ENCODE data around the gene KIF16B.

DNA sequence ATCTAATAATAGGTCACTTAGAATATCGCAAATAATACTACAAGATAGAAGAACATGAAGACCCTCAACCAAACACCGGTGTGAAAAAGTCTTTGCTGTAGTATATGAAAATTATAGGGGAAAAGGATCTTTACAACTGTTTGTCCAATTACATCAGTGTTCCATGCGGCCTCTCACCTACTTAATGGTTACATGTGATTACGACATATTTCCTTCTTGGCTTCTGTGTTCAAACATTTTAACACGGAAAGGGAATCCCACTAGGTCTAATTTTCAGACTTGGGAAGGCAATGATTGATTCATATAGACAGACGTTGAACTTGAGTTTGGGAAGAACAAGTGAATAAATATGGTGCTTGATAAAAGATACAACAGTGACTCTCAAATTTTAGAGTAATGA is 273.4 kb downstream of the KIF16B start:
- TF ChIP-seq, protein P1, sequence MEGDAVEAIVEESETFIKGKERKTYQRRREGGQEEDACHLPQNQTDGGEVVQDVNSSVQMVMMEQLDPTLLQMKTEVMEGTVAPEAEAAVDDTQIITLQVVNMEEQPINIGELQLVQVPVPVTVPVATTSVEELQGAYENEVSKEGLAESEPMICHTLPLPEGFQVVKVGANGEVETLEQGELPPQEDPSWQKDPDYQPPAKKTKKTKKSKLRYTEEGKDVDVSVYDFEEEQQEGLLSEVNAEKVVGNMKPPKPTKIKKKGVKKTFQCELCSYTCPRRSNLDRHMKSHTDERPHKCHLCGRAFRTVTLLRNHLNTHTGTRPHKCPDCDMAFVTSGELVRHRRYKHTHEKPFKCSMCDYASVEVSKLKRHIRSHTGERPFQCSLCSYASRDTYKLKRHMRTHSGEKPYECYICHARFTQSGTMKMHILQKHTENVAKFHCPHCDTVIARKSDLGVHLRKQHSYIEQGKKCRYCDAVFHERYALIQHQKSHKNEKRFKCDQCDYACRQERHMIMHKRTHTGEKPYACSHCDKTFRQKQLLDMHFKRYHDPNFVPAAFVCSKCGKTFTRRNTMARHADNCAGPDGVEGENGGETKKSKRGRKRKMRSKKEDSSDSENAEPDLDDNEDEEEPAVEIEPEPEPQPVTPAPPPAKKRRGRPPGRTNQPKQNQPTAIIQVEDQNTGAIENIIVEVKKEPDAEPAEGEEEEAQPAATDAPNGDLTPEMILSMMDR (IDR thresholded peaks at IDR 0.05; ENCODE audit: insufficient read depth, low read length): no peak
- TF ChIP-seq, protein P2, sequence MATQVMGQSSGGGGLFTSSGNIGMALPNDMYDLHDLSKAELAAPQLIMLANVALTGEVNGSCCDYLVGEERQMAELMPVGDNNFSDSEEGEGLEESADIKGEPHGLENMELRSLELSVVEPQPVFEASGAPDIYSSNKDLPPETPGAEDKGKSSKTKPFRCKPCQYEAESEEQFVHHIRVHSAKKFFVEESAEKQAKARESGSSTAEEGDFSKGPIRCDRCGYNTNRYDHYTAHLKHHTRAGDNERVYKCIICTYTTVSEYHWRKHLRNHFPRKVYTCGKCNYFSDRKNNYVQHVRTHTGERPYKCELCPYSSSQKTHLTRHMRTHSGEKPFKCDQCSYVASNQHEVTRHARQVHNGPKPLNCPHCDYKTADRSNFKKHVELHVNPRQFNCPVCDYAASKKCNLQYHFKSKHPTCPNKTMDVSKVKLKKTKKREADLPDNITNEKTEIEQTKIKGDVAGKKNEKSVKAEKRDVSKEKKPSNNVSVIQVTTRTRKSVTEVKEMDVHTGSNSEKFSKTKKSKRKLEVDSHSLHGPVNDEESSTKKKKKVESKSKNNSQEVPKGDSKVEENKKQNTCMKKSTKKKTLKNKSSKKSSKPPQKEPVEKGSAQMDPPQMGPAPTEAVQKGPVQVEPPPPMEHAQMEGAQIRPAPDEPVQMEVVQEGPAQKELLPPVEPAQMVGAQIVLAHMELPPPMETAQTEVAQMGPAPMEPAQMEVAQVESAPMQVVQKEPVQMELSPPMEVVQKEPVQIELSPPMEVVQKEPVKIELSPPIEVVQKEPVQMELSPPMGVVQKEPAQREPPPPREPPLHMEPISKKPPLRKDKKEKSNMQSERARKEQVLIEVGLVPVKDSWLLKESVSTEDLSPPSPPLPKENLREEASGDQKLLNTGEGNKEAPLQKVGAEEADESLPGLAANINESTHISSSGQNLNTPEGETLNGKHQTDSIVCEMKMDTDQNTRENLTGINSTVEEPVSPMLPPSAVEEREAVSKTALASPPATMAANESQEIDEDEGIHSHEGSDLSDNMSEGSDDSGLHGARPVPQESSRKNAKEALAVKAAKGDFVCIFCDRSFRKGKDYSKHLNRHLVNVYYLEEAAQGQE (IDR thresholded peaks at IDR 0.05; ENCODE audit: insufficient replicate concordance, low read depth): no peak
- no peak for TF ChIP-seq GABPA (IDR thresholded peaks at IDR 0.05; ENCODE audit: low read depth)
